GM20431 (cell line): ENCODE data around the gene KRTAP9-8.
"Not testable (repeated sequence)": the region's sequence is repeated elsewhere in the genome, so short reads cannot be mapped to it uniquely, and the experiment has no call there.

Experiments used
- in situ Hi-C: fragments of 300-500 bp; cut with MseI, MboI; formaldehyde crosslinking; loops from one replicate; pipeline ENCODE4 v1.15.0; 2020; ENCODE audit warnings: low sequenced_read_pairs; ENCODE audit not compliant: unreplicated experiment

Gene KRTAP9-8

DNA sequence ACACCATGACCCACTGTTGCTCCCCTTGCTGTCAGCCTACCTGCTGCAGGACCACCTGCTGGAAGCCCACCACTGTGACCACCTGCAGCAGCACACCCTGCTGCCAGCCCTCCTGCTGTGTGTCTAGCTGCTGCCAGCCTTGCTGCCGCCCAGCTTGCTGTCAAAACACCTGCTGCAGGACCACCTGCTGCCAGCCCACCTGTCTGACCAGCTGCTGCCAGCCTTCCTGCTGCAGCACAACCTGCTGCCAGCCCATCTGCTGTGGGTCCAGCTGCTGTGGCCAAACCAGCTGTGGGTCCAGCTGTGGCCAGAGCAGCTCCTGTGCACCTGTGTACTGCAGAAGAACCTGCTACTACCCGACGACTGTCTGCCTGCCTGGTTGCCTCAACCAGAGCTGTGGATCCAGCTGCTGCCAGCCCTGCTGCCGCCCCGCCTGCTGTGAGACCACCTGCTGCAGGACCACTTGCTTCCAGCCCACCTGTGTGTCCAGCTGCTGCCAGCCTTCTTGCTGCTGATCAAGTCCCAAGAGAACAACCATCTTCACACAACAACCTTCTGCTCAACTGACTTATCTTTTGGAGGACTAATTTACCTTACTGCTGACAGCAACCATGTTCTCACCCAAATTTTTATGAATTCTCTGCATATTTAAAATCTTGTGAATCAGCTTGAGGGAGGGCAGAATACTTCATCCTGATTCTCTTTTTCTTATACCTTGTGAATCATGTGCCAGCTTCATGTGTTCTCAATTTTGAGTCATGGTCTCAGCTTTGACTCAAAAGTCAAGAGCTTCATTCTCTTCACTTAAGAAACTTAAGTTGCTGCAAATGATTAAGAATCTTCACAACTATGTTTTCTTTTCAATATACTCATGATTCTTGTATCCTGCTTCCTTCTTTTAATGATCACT lies 17.8 kb downstream of the KRTAP9-8 start, which contains the start of gene KRTAP9-9:
KRTAP9-9 (plus strand) TSS at position 4 of the 910 bp plus-strand sequence.
- in situ Hi-C loops: not testable (repeated sequence)

DNA sequence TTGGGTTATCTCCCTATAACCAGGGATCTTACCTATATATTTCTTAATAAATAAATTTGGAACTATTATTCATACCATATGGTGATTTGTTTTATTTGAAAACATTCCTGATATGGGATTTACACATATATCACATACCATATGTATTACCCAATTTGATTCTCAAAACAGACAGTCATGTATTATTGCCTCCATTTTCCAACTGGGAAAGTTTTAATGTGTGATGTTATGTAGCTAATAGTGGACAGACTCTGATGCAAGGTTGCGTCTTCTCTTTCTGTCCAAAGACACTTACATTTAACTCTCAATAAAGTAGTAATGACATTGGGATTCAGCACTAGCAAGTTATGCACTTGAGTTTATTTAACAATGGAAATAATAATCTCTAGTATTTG lies 18.5 kb downstream of the KRTAP9-8 start:
- in situ Hi-C loops: no loop called here

DNA sequence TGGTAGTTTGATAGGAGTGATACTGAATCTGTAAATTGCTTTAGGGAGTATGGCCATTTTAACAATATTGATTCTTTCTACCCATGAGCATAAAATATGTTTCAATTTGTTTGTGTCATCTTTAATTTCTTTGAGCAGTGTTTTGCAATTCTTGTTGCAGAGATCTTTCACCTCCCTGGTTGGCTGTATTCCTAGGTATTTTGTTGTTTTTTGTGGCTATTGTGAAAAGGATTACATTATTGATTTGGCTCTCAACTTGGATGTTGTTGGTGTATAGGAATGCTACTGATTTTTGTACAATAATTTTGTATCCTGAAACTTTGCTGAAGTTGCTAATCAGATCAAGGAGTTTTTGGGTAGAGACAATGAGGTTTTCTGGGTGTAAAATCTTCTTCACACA lies 20.6 kb downstream of the KRTAP9-8 start:
- in situ Hi-C loops: no loop called here

DNA sequence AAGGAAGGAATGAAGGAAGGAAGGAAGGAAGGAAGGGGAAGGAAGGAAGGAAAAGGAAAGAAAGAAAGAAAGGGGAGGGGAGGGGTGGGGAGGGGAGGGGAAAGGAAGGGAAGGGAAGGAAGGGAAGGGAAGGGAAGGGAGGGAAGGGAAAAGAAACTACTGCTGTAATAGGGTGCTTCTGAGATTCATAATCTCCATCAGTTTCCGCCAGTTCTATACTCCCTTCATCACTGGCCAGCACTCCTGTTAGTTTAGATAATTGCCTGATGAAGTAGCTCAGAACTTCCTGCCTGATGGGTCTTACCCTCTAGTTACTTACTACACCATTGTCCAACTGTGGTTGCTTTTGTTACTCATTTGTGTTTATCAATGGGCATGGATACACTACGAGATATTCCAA lies 25.4 kb downstream of the KRTAP9-8 start:
- in situ Hi-C loops: no loop called here

DNA sequence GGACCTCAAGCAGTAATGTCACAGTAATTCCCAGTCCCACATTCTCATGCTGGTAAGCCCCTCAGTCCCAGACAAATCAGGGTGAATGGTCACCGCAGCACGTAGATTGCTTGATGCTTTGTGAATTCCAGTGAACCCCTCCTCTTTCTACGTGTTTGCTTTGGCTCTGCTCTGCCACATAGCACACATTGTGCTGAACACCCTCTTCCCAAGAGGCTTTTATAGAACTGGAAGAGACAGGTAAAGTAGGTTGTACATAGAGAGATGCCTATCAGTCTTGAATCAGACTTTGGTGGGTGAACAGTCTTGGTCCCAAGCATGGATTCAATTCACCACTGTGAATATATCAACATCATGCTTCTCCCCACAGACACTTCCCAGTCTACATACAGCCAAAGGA lies 26.8 kb downstream of the KRTAP9-8 start:
- in situ Hi-C loops: no loop called here

DNA sequence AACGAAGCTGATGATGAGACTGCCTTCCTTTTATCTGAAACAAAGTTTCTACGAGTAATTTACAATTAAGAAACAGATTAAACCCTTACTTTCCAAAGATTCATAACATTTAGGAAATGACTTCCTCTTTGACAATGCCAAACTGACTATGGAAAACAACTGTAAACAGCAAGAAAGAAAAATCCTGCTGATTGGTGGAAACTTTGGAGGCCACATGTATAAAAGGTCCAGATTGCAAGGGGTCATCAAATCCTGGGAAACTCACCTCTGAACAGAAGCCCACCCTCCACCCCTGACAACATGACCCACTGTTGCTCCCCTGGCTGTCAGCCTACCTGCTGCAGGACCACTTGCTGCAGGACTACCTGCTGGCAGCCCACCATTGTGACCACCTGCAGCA lies 27.3 kb downstream of the KRTAP9-8 start, which contains the start of gene KRTAP9-6:
KRTAP9-6 (plus strand) TSS at position 301 of the 400 bp plus-strand sequence; CDS start at position 301, 0 bp downstream.
- in situ Hi-C loops: no loop called here

DNA sequence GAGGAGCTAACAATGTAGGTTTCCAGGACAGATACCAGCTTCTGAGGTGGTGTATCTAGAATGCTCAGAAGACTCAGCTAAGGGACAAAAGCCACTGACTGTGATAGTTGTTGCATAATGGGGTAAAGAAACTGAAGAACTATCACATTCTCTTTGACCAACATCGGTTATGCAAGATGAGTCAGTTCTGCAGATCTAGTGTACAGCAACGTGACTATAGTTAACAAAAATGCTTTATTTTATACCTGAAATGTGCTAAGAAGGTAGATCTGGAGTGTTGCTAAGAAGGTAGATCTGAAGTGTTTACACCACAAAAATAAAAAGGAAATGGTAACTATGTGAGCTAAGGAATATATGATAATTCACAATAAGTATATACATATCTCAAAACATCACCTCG lies 29.9 kb downstream of the KRTAP9-8 start:
- in situ Hi-C loops: no loop called here

DNA sequence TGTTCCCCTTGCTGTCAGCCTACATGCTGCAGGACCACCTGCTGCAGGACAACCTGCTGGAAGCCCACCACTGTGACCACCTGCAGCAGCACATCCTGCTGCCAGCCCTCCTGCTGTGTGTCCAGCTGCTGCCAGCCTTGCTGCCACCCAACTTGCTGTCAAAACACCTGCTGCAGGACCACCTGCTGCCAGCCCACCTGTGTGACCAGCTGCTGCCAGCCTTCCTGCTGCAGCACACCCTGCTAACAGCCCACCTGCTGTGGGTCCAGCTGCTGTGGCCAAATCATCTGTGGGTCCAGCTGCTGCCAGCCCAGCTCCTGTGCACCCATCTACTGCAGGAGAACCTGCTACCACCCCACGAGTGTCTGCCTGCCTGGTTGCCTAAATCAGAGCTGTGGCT lies 33.5 kb downstream of the KRTAP9-8 start:
- in situ Hi-C loops: not testable (repeated sequence)

DNA sequence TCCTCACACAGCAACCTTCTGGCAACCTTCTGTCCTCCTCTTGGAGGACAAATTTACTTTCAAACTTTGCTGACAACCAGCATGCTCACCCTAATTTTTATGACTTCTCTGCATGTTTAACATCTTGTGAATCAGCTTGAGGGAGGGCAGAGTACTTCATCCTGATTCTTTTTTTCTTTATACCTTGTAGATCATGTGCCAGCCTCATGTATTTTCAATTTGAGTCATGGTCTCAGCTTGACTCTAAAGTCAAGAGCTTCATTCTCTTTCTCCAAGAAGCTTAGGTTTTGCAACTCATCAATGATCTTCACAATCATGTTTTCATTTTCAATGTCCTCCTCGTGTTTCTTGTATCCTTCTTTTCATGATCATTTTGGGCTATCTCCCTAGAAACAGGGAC lies 34.1 kb downstream of the KRTAP9-8 start:
- in situ Hi-C loops: no loop called here

DNA sequence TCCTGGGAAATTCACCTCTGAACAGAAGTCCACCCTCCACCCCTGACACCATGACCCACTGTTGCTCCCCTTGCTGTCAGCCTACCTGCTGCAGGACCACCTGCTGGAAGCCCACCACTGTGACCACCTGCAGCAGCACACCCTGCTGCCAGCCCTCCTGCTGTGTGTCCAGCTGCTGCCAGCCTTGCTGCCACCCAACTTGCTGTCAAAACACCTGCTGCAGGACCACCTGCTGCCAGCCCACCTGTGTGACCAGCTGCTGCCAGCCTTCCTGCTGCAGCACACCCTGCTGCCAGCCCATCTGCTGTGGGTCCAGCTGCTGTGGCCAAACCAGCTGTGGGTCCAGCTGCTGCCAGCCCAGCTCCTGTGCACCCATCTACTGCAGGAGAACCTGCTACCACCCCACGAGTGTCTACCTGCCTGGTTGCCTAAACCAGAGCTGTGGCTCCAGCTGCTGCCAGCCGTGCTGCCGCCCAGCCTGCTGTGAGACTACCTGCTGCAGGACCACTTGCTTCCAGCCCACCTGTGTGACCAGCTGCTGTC lies 37.9 kb downstream of the KRTAP9-8 start, which contains the start of gene KRTAP9-7:
KRTAP9-7 (plus strand) TSS at position 51 of the 543 bp plus-strand sequence; CDS start at position 51, 0 bp downstream.
- in situ Hi-C loops: not testable (repeated sequence)

DNA sequence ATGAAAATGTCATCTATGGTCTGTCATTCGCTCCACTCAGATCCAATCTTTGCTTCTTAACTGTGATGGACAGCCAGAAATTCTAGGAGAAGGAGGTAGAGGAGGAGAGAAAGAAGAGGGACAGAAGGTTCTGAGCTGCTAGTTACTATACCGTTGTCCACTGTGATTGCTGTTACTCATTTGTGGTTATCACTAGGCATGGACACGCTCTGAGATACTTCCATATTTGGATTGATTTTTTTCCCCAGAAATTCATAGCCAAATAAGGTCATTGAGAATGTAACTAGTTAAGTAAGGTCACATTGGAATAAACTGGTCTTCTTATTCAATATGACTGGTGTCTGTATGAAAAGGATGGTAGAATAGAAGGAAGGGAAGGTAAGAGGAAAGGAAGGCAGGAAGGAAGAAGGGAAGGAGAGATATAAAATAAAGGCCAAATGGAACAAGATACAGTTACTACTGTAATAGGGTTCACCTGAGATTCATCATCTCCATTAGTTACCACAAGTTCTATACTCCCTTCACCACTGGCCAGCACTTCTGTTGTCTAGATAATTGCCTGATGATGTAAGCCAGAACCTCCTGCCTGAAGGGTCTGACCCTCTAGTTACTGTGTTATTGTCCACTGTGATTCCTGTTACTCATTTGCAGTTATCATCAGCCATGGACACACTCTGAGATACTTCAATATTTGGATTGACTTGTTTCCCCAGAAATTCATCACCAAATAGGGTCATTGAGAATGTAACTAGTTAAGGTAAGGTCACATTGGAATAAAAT lies 40.6 kb downstream of the KRTAP9-8 start:
- in situ Hi-C loops: no loop called here

DNA sequence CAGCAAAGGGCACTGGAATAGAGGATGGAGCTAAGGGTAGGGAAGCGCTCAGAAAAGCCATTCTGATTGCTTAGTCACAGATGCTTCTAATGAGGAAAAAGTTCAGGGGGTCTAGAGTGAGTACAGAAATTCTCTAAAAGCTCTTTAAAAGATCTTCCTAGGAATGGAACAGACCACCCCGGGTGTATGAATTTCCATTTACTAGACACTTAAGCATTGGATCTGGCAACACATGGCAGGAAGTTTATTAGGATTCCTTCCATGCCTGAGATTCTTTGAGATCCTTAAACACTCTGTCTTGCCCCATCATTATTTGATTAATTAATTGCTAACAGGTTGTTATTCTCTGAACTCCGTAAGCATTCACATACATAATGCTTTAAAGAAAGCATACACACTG lies 46.2 kb downstream of the KRTAP9-8 start:
- in situ Hi-C loops: no loop called here

DNA sequence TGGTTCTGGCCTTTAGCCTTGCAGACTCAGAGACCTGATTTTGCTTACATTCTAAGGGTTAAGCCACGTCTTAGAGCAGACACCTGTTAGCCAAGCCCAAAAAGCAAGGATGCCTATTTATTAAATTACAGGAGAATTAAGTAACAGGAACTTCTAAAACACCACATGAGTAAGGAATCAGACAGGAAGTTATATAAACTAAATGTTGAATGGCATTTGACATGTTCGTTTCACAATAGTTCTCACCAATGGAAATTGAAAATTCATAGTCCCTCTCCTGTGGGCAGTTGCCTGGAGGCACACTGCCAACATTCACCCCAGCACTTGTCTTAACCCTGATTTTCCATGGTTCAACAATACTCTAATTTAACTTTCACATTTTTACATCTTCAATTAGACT lies 46.7 kb downstream of the KRTAP9-8 start:
- in situ Hi-C loops: no loop called here

DNA sequence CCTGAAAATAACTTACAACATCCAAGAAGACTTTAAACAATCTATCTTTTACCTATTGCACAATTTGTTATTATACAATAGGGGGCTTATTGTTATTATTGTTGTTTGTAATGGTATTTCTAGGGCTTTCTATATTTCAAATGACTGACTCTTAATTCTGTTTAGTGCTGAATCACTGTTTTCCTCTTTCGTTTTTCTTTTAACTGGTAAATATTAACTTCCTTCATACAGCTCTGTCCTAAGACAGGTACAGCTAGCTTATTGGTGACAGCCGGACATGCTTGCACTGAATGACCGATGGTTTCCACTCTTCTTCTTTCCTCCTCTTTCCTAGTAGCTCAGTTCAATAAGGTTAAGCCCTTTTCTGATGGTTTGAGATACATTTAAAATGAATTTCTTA lies 49.3 kb downstream of the KRTAP9-8 start:
- in situ Hi-C loops: no loop called here
